ENCODE measurements around the gene RBM22.
A peak's percentile ranks its signal among the peaks of the same experiment; 100 is the strongest.
"Not testable (repeated sequence)": the region's sequence is repeated elsewhere in the genome, so short reads cannot be mapped to it uniquely, and the experiment has no call there.

RBM22 gene

DNA sequence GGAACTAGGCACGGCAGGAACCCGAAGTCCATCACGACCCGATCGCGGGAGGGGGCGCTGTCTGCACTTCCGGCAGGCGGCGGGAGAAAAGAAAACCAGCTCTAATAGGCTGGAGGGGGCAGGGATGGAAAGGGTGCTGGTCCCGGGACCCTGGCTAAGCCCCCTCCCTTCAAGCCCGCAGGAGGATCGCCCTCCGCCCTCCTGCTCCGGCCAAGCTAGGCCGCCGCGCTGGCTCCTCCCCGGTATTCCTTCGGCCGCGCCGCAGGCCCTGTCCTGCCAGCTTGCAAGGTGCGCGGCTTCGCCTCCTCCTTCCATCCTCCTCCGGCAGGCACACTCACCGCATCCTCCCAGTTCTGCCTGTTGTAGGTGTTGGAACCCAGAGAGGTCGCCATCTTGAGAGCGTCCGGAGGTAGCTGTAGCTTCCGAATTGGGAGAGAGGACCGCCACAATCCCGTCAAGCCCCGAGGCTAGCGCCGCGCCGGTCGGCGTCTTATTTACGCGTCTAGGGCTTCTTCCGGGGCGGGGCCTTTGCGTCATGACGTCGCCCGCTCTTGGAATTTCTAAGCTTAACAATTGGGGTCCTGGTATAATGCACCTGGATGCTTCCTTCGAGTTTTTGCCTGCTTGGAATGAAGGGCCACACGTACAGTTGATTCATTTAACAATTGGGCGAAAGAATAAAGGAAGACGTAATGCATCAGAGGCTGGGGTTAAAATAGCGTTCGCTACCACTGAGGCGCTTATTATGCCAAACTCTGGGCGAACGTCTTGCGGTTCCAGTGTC lies at the start of gene RBM22:
Gene RBM22 (minus strand): TSS at position 469 of the 784 bp plus-strand sequence. CDS start 77 bp downstream, at position 392.
- DNase-seq = peak; percentile 83

DNA sequence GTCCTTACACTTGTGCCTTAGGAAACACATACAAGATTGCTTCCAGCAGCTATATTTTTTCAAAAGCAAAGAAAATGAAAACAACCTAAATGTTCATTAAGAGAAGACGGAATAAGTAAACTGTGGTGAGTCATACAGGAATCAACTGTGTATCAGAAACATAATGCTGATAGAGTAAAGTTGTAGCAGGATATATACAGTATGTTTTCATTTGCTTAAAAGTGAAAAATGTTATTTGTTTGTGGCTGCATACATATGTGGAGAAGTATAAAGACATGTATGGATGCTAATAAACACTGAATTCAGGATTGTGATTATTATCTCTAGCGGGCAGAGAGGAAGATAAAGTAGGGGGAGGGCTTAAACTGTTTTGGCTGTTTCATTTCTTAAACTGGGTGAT lies 49.6 kb upstream of the RBM22 start:
- DNase-seq = no peak

DNA sequence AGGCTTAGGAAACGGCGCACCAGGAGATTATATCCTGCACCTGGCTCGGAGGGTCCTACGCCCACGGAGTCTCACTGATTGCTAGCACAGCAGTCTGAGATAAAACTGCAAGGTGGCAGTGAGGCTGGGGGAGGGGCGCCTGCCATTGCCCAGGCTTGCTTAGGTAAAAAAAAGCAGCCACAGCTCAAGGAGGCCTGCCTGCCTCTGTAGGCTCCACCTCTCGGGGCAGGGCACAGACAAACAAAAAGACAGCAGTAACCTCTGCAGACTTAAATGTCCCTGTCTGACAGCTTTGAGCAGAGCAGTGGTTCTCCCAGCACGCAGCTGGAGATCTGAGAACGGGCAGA lies 42.3 kb upstream of the RBM22 start:
- not testable (repeated sequence) for DNase-seq

DNA sequence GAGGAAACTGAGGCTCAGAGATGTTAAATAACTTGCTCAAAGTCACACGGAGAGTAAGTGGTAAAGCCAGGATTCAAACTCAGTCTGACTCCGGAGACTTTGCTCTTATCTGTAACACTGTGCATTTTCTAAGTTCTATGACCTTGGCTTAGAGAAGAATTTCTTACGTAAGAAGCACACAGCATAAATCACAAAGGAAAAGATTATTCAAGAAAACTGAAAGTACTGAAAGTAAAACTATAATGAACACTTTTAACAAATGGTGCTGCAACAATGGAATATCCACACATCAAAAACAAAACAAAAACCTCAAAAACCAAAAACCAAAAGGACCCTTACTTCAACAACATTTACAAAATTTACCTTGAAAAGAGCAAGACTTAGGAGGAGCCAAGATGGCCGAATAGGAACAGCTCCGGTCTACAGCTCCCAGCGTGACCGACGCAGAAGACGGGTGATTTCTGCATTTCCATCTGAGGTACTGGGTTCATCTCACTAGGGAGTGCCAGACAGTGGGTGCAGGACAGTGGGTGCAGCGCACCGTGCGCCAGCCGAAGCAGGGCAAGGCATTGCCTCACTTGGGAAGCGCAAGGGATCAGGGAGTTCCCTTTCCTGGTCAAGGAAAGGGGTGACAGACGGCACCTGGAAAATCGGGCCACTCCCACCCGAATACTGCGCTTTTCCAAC lies 41.7 kb upstream of the RBM22 start:
- not testable (repeated sequence) for DNase-seq

DNA sequence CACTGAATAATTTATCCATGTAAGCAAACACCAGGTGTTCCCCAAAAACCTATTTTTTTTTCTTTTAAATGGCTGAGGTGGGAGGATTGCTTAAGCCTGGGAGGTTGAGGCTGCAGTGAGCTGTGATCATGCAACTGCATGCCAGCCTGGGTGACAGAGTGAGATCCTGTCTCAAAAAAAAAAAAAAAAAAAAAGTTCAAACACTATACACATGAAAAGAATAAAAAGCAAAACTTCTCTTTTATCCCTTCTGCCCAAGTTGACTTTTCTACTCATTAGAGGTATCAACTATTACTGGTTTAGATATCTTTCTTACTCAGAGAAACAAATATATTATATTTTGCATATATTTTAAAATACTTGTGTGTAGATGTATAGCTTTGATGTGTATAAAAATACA lies 40.1 kb upstream of the RBM22 start:
- no peak for DNase-seq

DNA sequence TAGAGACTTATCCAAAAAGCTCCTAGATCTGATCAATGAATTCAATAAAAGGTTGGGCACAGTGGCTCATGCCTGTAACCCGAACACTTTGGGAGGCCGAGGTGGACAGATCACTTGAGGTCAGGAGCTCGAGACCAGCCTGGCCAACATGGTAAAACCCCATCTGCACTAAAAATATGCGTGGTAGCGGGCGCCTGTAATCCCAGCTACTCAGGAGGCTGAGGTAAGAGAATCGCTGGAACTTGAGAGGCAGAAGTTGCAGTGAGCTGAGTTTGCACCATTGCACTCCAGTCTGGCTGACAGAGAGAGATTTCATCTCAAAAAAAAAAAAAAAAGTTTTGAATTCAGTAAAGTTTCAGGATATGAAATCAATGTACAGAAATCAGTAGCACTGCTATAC lies 38.0 kb upstream of the RBM22 start:
- DNase-seq = no peak

DNA sequence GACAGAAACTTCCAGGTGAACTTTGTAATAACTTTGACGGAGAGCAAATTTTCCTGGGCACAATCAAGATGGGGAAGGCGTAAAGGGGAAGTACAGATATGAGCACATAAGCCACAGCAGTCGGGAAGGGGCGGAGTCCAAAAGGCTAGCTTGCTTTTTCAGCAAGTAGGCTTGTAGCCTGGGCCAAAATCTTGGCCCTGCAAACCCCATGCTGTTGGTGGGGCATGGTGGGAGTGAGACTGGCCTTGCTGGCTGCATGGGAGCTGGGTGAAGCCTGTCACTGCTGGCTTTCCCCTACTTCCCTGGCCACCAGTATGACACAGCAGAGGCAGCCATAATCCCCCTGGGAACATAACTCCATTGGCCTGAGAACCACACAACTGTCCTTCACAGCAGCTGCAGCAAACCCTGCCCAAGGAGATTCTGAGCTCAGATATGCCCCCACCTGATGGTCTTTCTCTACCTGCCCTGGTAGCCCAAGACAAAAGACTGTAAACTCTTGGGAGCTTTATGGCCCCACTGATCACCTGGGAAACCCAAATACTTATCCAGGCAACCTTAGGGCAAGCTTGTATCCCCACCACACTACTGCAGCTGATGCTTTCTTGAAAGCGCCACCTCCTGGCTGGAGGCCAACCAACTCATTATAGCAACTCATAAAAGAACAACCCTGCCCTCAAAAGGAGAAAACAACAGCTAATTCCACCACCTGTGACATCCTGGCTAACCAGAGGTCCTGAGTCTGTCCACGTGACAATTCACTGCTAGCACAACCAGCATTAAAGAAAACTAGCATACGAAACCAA lies 33.9 kb upstream of the RBM22 start:
- no peak for DNase-seq

DNA sequence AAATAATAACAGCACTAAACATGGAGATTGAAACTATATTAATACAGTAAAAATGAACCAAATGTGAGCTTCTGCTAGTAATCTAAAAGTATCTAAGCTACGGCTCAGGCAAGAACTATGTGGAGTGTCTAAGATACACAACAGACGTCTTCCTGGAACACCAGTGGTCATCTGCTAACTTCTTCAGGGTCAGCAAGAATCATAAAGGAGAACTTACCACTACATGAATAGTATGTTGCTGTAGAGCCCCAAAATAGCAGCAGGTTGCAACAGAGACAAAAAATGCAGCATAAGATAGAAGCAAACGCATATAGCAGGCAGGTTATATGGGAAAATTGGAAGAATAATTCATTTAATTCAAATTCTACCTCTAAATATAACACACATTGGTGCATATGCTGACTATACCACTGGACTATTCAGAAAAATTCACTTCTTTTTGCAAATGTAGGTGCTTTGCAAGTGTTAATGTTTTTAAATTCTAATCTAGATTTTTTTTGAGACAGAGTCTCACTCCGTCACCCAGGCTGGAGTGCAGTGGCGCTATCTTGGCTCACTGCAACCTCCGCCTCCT lies 30.9 kb upstream of the RBM22 start:
- no peak for DNase-seq

DNA sequence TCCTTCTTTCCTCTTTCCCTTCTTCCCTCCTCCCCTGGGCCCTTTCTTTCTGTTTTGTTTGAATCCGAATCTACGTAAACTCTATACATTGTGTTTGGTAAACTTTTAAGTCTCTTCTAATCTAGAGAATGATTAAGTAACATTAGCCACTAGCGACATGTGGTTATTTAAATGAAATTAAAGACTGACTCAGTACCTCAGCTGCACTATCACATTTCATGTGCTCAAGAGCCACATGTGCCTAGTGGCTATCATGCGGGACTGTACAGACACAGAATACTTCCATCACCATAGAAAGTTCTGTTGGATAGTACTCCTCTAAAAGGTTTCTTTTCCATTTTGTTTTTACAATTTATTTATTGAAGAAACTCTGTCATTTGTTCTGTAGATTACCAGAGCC lies 29.0 kb upstream of the RBM22 start:
- DNase-seq = no peak

DNA sequence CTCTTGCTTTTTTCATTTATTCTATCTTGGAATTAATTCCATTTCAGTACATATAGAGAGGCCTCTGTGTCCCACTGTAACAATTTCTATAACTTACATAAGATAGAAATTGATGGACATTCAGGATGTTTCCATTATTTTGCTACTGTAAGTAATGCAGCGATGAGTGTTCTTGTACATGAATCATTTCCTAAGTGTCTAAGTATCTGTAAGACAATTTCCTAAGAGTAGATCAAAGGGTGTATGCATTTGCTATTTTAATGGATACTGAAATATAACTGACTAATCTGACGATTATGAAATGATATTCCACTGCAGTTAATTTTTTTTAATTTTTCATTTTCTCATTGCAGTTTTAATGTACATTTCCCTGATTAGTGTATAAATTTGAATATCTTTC lies 23.0 kb upstream of the RBM22 start:
- no peak for DNase-seq

DNA sequence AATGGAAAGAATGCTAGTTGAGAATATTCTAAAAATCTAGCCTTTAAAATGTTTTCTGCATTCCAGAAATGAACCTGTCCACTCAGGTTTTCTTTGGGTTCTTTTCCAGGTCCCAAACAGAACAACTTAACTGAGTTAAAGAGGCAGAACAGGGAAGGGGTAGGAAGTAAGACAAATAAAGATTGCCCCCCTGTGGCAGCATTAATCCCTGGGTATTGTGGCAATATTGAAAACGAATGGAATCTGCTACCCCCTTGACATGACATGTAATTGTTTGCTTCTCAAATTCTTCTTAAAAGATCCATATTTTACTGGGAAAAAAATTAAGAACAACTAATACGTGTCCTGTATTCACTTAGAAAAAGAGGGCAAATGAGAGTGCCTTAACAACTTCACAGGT lies 9.3 kb upstream of the RBM22 start:
- no peak for DNase-seq

DNA sequence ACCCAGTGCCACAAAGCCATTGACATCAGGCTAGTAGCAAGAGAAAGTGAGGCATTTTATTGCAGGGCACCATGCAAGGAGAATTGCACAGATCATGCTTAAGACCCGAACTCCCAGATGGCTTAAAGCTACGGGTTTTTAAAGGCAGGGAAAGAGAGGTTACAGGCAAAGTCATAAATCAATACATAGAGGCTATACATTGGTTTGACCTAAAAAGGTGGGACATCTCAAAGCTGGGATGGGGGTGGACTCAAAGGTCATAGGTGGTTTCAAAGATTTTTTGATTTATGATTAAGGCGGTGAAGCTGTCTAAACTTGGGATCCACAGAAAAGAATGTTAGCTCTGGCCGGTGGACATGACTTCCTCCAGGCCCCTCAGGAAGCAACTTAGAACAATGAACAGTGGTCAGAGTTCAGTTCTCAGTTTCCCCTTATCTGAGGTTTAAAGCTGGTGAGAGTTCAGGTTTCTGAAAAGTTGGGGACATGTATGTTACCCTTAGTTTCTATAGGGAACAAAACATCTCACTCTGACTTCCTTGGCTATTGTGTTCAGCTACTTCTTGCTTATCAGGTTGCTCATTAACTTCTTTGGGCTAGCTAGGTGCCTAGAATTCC lies 6.0 kb upstream of the RBM22 start:
- no peak for DNase-seq

DNA sequence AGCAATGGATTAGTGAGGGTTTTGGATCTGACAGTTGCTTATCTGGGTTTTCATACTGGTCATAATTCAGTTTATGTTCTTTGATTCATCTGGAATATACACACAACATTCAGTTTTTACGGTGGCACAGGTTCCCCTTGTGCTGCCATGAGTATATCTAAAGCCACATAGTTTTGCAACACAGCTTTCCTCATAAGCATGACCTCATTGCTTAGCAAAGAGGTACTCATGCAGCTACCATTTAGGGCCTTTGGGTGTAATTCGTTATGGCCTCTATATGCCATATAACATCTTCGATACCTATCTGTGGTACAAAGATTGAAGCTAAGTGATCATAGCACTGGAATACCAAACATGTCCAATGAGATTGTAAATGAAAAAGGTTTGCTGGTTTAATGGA lies 2.9 kb upstream of the RBM22 start:
- DNase-seq = no peak

DNA sequence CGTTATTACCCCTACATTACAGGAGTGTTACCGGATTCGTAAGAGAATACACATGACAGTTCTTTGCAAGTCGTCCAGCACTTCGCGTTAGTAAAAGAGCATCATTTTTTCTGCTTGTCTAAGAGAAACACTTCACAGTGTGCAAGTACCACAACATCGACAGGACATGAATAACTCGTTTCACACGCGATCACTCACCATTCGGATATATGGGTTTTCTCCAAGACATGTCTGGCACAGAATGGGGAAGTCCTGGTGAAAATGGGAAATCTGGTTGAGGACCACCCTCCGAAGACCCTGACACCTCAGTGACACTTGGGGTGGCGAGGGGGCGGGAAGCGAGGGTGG lies 642 bp downstream of the RBM22 start:
- no peak for DNase-seq

DNA sequence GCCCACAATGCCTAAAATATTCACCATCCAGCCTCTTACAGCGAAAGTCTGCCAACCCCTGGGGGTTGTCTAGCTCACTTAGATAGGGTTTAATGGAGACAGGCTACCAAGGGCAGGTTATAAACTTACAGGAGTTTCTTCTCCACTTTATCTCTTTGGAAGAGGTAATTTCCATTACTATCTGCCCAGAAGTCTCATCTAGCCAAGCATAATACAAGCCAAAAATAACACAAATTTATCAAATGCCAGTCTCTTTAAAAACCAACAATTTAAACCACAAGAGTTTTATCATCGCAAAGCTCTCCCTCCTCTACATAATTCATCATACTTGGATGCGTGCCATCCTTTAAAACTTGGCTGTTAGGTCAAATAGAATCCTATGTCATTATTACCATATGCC lies 6.2 kb downstream of the RBM22 start:
- no peak for DNase-seq

DNA sequence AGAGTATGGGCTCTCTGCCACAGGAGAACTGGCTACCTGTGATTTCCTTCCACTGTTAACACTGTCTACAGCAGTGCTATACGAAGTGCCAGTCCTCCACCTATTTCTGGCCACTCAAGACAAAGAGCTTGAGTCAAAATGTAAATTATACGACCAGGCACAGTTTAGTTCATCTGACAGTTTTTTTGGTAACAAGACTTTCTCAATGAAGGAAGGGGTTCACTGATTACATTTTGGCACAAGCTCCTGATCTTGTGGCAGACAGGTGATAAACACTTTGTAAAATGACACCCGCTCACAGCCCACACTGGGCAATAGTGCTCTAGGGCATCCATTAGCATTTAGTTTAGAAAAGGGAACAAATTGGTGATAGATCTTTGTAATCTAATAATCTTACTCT lies 8.6 kb downstream of the RBM22 start:
- no peak for DNase-seq

DNA sequence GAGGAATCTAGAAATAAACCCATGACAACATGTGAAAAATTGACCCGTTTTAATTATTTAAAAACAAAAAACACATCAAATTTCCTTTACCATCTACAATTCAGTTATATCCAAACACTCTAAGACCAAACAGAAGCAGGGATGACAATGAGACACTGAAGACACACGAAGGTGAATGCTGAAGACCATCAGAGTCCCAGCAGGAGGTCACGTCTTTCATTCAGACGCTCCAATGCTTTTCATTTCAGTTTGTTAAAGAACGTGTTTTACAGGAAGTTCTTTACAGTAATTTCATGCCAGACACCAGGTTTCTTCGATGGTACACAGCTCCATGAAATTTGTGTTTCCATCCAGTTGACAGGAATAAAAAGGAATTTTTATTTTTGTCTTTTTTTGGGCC lies 10.1 kb downstream of the RBM22 start:
- DNase-seq = no peak

DNA sequence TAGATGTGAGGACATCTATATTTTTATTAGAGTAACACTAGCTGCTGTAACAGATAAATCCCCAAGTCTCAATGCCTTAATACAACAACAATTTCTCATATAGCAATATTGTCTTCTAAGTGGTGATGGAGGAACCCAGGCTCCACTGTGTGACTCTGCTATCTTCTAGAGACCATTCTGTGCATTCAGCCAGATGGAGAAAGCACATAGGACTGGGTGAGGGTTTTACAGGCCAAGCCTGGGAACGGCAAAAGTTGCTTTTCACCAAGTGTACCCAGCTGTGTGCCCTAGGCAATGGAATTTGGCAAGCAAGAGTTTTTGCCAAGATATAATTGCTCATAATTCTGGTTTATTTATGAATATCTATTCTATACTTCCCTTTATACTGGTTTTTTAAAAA lies 11.7 kb downstream of the RBM22 start:
- no peak for DNase-seq

DNA sequence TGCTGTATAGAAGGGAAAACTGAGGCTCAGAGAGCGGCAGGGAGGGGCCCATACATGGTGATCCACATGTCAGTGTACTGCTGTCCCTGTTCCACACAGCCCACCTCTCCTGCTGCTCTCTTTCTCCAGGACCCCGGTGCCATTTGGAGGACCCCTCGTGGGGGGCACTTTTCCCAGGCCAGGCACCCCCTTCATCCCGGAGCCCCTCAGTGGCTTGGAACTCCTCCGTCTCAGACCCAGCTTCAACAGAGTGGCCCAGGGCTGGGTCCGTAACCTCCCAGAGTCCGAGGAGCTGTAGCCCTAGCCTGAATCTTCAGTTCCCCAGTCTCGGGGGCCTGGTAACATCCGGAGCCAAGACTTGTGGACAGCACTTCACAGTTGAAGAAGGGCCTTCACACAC lies 24.3 kb downstream of the RBM22 start:
- DNase-seq = no peak

DNA sequence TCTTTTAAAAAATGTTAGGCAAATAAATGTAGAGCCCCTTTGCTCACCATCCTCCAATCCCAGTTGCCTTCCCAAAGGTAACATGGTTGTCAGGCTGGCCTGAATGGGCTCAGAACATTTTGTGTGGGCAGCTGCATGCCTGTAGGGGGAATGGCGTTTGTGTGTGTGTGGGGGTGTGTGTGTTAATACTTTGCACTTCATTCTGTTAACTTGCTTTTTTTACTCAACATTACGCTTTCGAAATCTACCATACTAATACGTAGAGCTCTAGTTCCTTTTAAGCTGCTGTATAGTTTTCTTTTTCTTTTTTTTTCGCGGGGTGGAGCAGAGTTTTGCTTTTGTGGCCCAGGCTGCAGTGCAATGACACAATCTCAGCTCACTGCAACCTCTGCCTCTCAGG lies 25.8 kb downstream of the RBM22 start:
- no peak for DNase-seq

DNA sequence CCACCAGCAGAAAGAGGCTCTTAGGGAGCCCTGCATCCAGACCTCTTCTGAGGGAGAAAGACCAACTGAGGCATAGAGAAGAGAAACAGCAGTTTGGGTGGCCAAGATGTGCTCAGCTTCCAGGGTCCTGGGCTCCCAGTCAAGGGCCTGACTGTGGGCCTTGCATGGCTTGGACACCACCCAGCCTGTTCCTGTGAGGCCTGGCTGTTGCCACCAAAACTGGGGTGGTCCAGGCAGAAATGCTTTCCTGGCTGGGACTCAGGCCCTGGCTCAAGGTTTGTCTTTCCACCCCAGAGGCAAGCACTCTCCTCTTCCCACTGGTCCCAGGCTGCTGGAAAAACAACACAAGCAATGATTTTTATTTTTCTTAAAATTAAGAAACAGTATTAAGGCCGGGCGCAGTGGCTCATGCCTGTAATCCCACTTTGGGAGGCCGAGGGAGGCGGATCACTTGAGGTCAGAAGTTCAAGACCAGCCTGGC lies 26.5 kb downstream of the RBM22 start:
- DNase-seq = no peak

DNA sequence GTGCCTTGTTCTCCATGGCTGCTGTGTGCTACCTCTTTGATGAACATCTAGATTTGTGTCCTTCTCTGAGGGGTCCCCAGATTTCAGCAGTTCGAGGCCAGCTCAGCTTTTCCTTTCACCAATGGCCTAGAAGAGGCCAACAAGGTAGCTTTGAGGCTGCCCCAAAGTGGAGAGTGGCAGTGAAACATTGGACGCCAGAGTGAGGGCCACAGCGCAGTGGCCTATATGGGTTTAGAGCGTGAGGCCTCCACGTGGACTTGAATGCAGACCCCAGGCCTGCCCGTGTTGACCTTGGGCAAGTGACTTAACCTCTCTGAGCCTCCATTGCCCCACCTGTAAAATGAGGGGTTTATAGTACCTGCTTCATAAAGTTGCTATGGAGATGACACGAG lies 28.0 kb downstream of the RBM22 start:
- no peak for DNase-seq

DNA sequence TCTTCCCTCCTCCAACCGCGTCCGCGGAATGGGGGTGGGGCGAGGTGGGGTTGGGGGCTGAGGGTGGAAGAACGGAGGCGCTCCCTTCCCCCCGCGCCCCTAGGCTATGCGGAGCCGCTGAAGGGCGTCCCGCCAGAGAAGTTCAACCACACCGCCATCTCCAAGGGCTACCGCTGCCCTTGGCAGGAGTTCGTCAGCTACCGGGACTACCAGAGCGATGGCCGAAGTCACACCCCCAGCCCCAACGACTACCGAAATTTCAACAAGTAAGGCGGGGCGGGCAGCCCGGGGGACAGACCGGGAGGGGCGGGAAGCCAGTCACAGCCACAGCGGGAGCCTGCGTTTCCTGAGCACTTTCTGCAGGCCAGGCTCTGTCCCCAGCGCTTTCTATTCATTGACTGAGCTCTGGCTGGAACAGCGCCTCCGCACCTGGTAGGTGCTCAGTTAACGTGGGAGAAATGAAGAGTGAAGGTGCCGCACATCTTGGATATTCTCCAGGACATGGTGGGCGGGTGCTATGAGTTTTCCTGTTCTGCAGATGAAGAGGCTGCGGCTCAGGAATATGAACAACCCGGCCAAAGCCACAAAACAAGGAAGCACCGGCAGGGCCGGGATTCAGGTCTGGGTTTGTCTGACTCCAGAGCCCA lies 28.5 kb downstream of the RBM22 start:
- no peak for DNase-seq

Measured in NCI-H1092 treated with DMSO at 0.1 percent for 48 hours (cell line).